GM12878 (cell line): Measurements from ENCODE around the gene ZNF808. TPM values are rescaled to one million over a fixed set of nuclear protein-coding genes. Genes with fewer than 3 reads are reported as not detected.
"Not testable (repeated sequence)": the region's sequence is repeated elsewhere in the genome, so short reads cannot be mapped to it uniquely, and the experiment has no call there.

Experiments used
- ATAC-seq: fragments of 200-7000 bp; cut with Tn5 transposase; 3 replicates; pipeline ENCODE4 v1.9.1; 2020; ENCODE audit warnings: mild to moderate bottlenecking, moderate library complexity
- BruUV-seq: library from RNA; stranded (reverse); fragments of 400-500 nt; replicated peaks from 2 replicates; lab custom pipeline; 2021; lab: Mats Ljungman, UMichigan
- CTCF ChIA-PET: fragments of 300-600 bp; sonication (Branson Sonifier 250); formaldehyde crosslinking; extraction: SDS; loops from one replicate; lab custom pipeline; 2021; ENCODE audit warnings: inconsistent platforms; lab: Yijun Ruan, JAX
- POLR2A ChIA-PET: fragments of 350-600 bp; formaldehyde crosslinking; extraction: SDS; loops from one replicate; lab custom pipeline; 2021; ENCODE audit warnings: inconsistent platforms; lab: Charles Lee
- RAD21 ChIA-PET: fragments of 300-600 bp; sonication (Branson Sonifier 250); formaldehyde crosslinking; loops from one replicate; lab custom pipeline; 2023; ENCODE audit warnings: antibody characterized with exemption; ENCODE audit not compliant: unreplicated experiment; lab: Charles Lee
- SMC1A ChIA-PET: fragments of 300-600 bp; sonication (Branson Sonifier 250); formaldehyde crosslinking; loops from one replicate; lab custom pipeline; 2023; ENCODE audit not compliant: unreplicated experiment, uncharacterized antibody; lab: Charles Lee
- DNase-seq: peaks from one replicate; pipeline ENCODE4 v3.0.0-alpha.2; 2011; ENCODE audit warnings: low read depth, low spot score
- FAIRE-seq: peaks from 3 replicates; lab custom pipeline; 2011; peaks lifted over from hg19 to GRCh38; lab: Jason Lieb, UNC
- H2AFZ ChIP-seq: 2 replicates; pipeline ENCODE4 v1.6.0; 2011; ENCODE audit warnings: low read depth, low read length, control low read depth; ENCODE audit not compliant: control insufficient read depth
- H3K27ac ChIP-seq: 2 replicates; pipeline ENCODE4 v1.5.1; 2011; ENCODE audit warnings: control low read depth; ENCODE audit not compliant: control insufficient read depth, insufficient read depth
- H3K27me3 ChIP-seq, 2 experiments: replicated peaks in 1 of 2; 2 replicates each; pipeline versions ENCODE4 v1.6.0 to v1.6.1; 2011; ENCODE audit warnings: low read length in 1 of 2; ENCODE audit not compliant: control insufficient read depth in 2 of 2, insufficient read depth in 2 of 2
- H3K36me3 ChIP-seq, 2 experiments: 2 replicates each; pipeline ENCODE4 v1.5.1; 2011; ENCODE audit warnings: low read length in 1 of 2; ENCODE audit not compliant: control insufficient read depth in 2 of 2, insufficient read depth in 2 of 2
- H3K4me1 ChIP-seq: 2 replicates; pipeline ENCODE4 v1.6.1; 2011; ENCODE audit warnings: mild to moderate bottlenecking, low read length, moderate library complexity, mixed read lengths; ENCODE audit not compliant: control insufficient read depth, insufficient read depth
- H3K4me2 ChIP-seq: 2 replicates; pipeline ENCODE4 v1.6.0; 2011; ENCODE audit warnings: control low read depth; ENCODE audit not compliant: control insufficient read depth, insufficient read depth
- H3K4me3 ChIP-seq: fragments of 200-600 bp; sonication (generic); 2 replicates; pipeline ENCODE4 v1.5.1; 2016
- H3K79me2 ChIP-seq: 2 replicates; pipeline ENCODE4 v1.6.0; 2011; ENCODE audit warnings: low read length; ENCODE audit not compliant: control insufficient read depth, insufficient read depth
- H3K9ac ChIP-seq: 2 replicates; pipeline ENCODE4 v1.8.0; 2011; ENCODE audit warnings: low read length, control low read depth, mixed read lengths; ENCODE audit not compliant: control insufficient read depth, insufficient read depth
- H3K9me3 ChIP-seq: replicated peaks from 3 replicates; pipeline ENCODE4 v1.5.1; 2011; ENCODE audit warnings: mild to moderate bottlenecking, low read length; ENCODE audit not compliant: control insufficient read depth, insufficient read depth
- H4K20me1 ChIP-seq: 2 replicates; pipeline ENCODE4 v1.6.0; 2011; ENCODE audit not compliant: control insufficient read depth, insufficient read depth
- FOXM1 ChIP-seq: IDR thresholded peaks from 2 replicates; pipeline ENCODE4 v1.6.1; 2012; ENCODE audit warnings: low read depth, mild to moderate bottlenecking, inconsistent platforms, low read length, moderate library complexity
- GABPA ChIP-seq: IDR thresholded peaks from 2 replicates; pipeline ENCODE4 v1.6.1; 2014; ENCODE audit warnings: antibody characterized with exemption, low read depth, mild to moderate bottlenecking, inconsistent platforms
- GATAD2B ChIP-seq: fragments of 450-650 bp; conservative IDR thresholded peaks from 2 replicates; pipeline ENCODE4 v1.6.1; 2017; ENCODE audit warnings: low read depth, mild to moderate bottlenecking, moderate library complexity
- IKZF1 ChIP-seq: fragments of 450-650 bp; conservative IDR thresholded peaks from 2 replicates; pipeline ENCODE4 v1.6.1; 2017; ENCODE audit warnings: antibody characterized with exemption, mild to moderate bottlenecking
- IKZF2 ChIP-seq, 2 experiments: fragments of 450-650 bp; IDR thresholded peaks; 2 replicates each; pipeline ENCODE4 v1.6.1; 2017; ENCODE audit warnings: mild to moderate bottlenecking in 2 of 2, moderate library complexity in 2 of 2
- NRF1 ChIP-seq: conservative IDR thresholded peaks from 2 replicates; pipeline ENCODE4 v1.6.1; 2011; ENCODE audit warnings: mild to moderate bottlenecking, low read depth, low read length, improper control_type of control experiment
- PAX5 ChIP-seq: IDR thresholded peaks from 2 replicates; pipeline ENCODE4 v1.6.1; 2011; ENCODE audit warnings: low read depth, low read length, borderline replicate concordance
- POLR2A ChIP-seq: IDR thresholded peaks from 2 replicates; pipeline ENCODE4 v1.6.1; 2011; ENCODE audit warnings: low read depth, mild to moderate bottlenecking, low read length
- RAD21 ChIP-seq: IDR thresholded peaks from 2 replicates; pipeline ENCODE4 v1.6.1; 2011; ENCODE audit warnings: mild to moderate bottlenecking, low read depth, low read length, moderate library complexity; ENCODE audit not compliant: insufficient read depth
- RAD51 ChIP-seq: fragments of 450-650 bp; IDR thresholded peaks from 2 replicates; pipeline ENCODE4 v1.6.1; 2016; ENCODE audit warnings: moderate library complexity, mild to moderate bottlenecking, inconsistent platforms
- RELA ChIP-seq: fragments of 450-650 bp; IDR thresholded peaks from 2 replicates; pipeline ENCODE4 v1.8.0; 2014; ENCODE audit warnings: borderline replicate concordance; ENCODE audit not compliant: partially characterized antibody
- RUNX3 ChIP-seq: IDR thresholded peaks from 2 replicates; pipeline ENCODE4 v1.6.1; 2012; ENCODE audit warnings: low read length, inconsistent platforms
- SPI1 ChIP-seq: IDR thresholded peaks from 2 replicates; pipeline ENCODE4 v1.6.1; 2011; ENCODE audit warnings: low read depth, mild to moderate bottlenecking, low read length, moderate library complexity, borderline replicate concordance; ENCODE audit not compliant: insufficient read depth
- STAT1 ChIP-seq: fragments of 450-650 bp; conservative IDR thresholded peaks from 2 replicates; pipeline ENCODE4 v1.6.1; 2014; ENCODE audit warnings: antibody characterized with exemption, mild to moderate bottlenecking
- TCF12 ChIP-seq: IDR thresholded peaks from 2 replicates; pipeline ENCODE4 v1.6.1; 2011; ENCODE audit warnings: low read depth, mild to moderate bottlenecking, low read length
- TCF7 ChIP-seq: IDR thresholded peaks from 2 replicates; pipeline ENCODE4 v1.6.1; 2014; ENCODE audit warnings: antibody characterized with exemption, borderline replicate concordance
- WGBS: methylation state at CpG from one replicate; pipeline ENCODE4 v1.1.6; 2016; ENCODE audit warnings: low lambda C conversion rate; ENCODE audit not compliant: insufficient replicate concordance, insufficient coverage; ENCODE audit errors: missing lambda C conversion rate; 5-methylcytosine and 5-hydroxymethylcytosine counted together
- in situ Hi-C: fragments of 300-500 bp; cut with MboI; formaldehyde crosslinking; loops from 9 replicates; pipeline ENCODE4 v1.14.3; 2018; ENCODE audit warnings: mixed read lengths
- intact Hi-C: fragments of 100-400 bp; cut with micrococcal nuclease; formaldehyde crosslinking; loops from one replicate; pipeline ENCODE4 v1.14.2; 2022; ENCODE audit not compliant: unreplicated experiment
- polyA plus RNA-seq, 11 experiments: library from polyadenylated mRNA; depleted of rRNA in 4 of 11; unstranded in 6 of 11; stranded (reverse) in 5 of 11; fragments of >200 nt; fragmentation: Nextera tagmentation in 4 of 11; fragmentation: Illumina TruSeq in 1 of 11; extraction: Ambion mirVana in 4 of 11; extraction: Trizol in 1 of 11; gene quantifications; 1 replicate in 1 of 11; 2 replicates in 10 of 11; pipeline versions ENCODE4 v1.2.1 to v1.2.3, GENCODE V29; 2011 to 2016; ENCODE audit warnings: inconsistent platforms in 2 of 11, missing spikeins in 2 of 11, low read depth in 1 of 11
- total RNA-seq, 4 experiments: library from RNA; depleted of rRNA in 3 of 4; stranded (reverse); fragments of >200 nt in 3 of 4; fragmentation: Illumina TruSeq in 1 of 4; extraction: Trizol in 1 of 4; gene quantifications; 2 replicates each; pipeline versions ENCODE4 v1.2.1 to v1.2.3, GENCODE V29; 2013 to 2021
- TF ChIP-seq, protein P1 (sequence below): fragments of 450-650 bp; IDR thresholded peaks from 2 replicates; pipeline ENCODE4 v1.6.1; 2016; ENCODE audit warnings: mild to moderate bottlenecking
- TF ChIP-seq, protein P2 (sequence below): IDR thresholded peaks from 2 replicates; pipeline ENCODE4 v1.6.1; 2011; ENCODE audit warnings: mild to moderate bottlenecking, low read depth, low read length, moderate library complexity; ENCODE audit not compliant: insufficient replicate concordance

ZNF808 gene
- total and polyA plus RNA-seq, 10 of the 15 experiments (the other 5 are each of a cell fraction or from before 2014, with no cell fraction given) = 2.1 to 20.2 (median 7.2) TPM

DNA sequence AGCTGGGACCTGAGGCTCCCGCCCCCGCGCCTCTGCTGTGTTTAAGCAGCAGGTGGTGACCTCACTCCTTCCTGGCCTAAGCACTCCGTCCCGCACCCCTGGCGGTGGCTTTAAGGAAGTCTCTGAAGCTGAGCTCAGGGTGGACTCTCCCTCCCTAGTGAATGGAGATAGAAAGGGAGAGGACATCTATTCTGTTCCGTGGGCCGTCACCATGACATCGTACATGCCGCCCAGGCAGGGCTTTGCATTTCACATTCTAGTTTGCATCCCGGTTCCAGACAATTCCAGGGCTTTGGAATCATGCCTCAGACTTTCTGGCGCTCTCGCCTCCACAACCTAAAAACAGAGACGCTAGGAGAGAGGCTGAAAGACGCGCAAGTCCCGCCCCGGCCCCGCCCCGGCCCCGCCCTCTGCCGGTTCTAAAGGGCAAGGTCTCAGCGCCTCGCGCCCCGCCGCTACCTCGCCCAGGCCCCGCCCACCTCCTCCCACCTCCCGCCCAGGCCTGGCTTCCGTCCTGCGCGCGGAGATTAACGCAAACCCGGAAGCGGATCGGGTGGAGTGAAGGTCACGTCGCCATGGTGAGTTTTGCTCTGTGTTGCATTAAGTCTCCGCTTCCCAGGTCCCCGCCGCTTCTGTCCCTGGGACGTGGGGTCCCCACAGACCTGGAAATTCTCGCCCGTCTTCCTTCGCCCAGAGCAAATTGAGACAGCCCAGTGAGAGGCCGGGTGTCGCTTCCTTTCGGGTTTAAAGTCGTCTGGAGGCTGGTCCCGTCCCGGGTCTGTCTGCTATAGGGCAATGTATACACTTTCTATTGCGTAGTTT, at the start of gene ZNF808 (continued):
- TF ChIP-seq TCF7 (no peak), RAD51 (no peak), FOXM1 (no peak), PAX5 (no peak), RAD21 (peak; percentile 63), RUNX3 (peak; percentile 39; the same call in 1 of the 2 replicates), IKZF2 (IDR thresholded peaks at IDR 0.05) (peak; percentile 92 to 93), NRF1 (0 out of 2 replicates have a peak, but pooled peaks have one; percentile 27), RELA (no peak), POLR2A (peak; percentile 74), GABPA (peak; percentile 72), IKZF1 (peak; percentile 94), SPI1 (peak; percentile 50; the same call in 1 of the 2 replicates), GATAD2B (peak; percentile 57; the same call in 1 of the 2 replicates), TCF12 (peak; percentile 49; the same call in 1 of the 2 replicates), STAT1 (0 out of 2 replicates have a peak, but pooled peaks have one; percentile 41)
- TF ChIP-seq, protein P1, sequence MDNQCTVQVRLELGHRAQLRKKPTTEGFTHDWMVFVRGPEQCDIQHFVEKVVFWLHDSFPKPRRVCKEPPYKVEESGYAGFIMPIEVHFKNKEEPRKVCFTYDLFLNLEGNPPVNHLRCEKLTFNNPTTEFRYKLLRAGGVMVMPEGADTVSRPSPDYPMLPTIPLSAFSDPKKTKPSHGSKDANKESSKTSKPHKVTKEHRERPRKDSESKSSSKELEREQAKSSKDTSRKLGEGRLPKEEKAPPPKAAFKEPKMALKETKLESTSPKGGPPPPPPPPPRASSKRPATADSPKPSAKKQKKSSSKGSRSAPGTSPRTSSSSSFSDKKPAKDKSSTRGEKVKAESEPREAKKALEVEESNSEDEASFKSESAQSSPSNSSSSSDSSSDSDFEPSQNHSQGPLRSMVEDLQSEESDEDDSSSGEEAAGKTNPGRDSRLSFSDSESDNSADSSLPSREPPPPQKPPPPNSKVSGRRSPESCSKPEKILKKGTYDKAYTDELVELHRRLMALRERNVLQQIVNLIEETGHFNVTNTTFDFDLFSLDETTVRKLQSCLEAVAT = peak; percentile 13; the same call in 1 of the 2 replicates
- TF ChIP-seq, protein P2, sequence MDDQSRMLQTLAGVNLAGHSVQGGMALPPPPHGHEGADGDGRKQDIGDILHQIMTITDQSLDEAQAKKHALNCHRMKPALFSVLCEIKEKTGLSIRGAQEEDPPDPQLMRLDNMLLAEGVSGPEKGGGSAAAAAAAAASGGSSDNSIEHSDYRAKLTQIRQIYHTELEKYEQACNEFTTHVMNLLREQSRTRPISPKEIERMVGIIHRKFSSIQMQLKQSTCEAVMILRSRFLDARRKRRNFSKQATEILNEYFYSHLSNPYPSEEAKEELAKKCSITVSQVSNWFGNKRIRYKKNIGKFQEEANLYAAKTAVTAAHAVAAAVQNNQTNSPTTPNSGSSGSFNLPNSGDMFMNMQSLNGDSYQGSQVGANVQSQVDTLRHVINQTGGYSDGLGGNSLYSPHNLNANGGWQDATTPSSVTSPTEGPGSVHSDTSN = peak; percentile 39

DNA sequence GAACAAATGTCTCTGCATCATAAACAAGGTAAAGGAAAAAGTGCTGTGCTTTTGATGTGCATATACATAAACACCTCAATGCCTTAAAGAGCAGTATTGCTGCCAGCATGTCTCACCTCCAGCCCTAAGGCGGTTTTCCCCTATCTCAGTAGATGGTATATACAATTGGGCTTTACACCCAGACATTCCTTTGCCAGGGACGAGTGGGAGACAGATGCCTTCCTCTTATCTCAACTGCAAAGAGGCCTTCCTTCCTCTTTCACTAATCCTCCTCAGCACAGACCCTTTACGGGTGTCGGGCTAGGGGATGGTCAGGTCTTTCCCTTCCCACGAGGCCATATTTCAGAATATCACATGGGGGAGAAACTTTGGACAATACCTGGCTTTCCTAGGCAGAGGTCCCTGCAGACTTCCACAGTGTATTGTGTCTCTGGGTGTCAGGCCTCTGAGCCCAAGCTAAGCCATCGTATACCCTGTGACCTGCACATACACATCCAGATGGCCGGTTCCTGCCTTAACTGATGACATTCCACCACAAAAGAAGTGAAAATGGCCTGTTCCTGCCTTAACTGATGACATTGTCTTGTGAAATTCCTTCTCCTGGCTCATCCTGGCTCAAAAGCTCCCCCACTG, 43.2 kb upstream of the ZNF808 start:
- H3K36me3 ChIP-seq, H3K4me3 ChIP-seq, DNase-seq, H3K27ac ChIP-seq, H3K79me2 ChIP-seq, RAD21 ChIA-PET, BruUV-seq, intact Hi-C loops, H3K4me2 ChIP-seq, CTCF ChIA-PET, in situ Hi-C loops, H2AFZ ChIP-seq, H3K9me3 ChIP-seq, H4K20me1 ChIP-seq, H3K27me3 ChIP-seq, H3K4me1 ChIP-seq, ATAC-seq, H3K9ac ChIP-seq, FAIRE-seq, POLR2A ChIA-PET, SMC1A ChIA-PET: not testable (repeated sequence)
- WGBS = 34% methylated on average over 7 of the region's 7 CpGs
